HepG2 (cell line): ENCODE results near the gene ELAPOR1. TPM values are rescaled to one million over a fixed set of nuclear protein-coding genes. Genes with fewer than 3 reads are reported as not detected.
A peak's percentile ranks its signal among the peaks of the same experiment; 100 is the strongest.

ENCODE experiments used
- CHCHD3 ChIP-seq: sonication (generic); formaldehyde crosslinking; IDR thresholded peaks from 2 replicates; pipeline ENCODE4 v1.8.0; 2022; ENCODE audit warnings: mild to moderate bottlenecking, missing genetic modification reagents, moderate library complexity
- GATA4 ChIP-seq: sonication (generic); IDR thresholded peaks from 2 replicates; pipeline ENCODE4 v1.6.1; 2016; ENCODE audit warnings: antibody characterized with exemption, low read depth, borderline replicate concordance
- HES4 ChIP-seq: sonication (generic); formaldehyde crosslinking; IDR thresholded peaks from 2 replicates; pipeline ENCODE4 v1.9.0; 2021; ENCODE audit warnings: mild to moderate bottlenecking, missing genetic modification reagents, borderline replicate concordance
- ISX ChIP-seq: sonication (generic); formaldehyde crosslinking; conservative IDR thresholded peaks from 2 replicates; pipeline ENCODE4 v1.5.0; 2020; ENCODE audit warnings: missing genetic modification reagents
- MEF2D ChIP-seq: sonication (generic); formaldehyde crosslinking; IDR thresholded peaks from 2 replicates; pipeline ENCODE4 v1.5.1; 2020; ENCODE audit warnings: mild to moderate bottlenecking, missing genetic modification reagents
- MEIS1 ChIP-seq: sonication (generic); formaldehyde crosslinking; IDR thresholded peaks from 2 replicates; pipeline ENCODE4 v1.9.0; 2021; ENCODE audit warnings: mild to moderate bottlenecking, missing genetic modification reagents, moderate library complexity, borderline replicate concordance
- POLR2A ChIP-seq, 2 experiments: IDR thresholded peaks; 2 replicates each; pipeline ENCODE4 v1.6.1; 2011; ENCODE audit warnings: low read depth in 2 of 2, low read length in 2 of 2, mild to moderate bottlenecking in 1 of 2, moderate library complexity in 1 of 2; ENCODE audit not compliant: insufficient read depth in 1 of 2
- RBFOX2 ChIP-seq: fragments of 200-400 bp; formaldehyde crosslinking; IDR thresholded peaks from 2 replicates; pipeline ENCODE4 v1.6.1; 2017; ENCODE audit warnings: low read depth, mild to moderate bottlenecking, low read length
- SRF ChIP-seq: IDR thresholded peaks from 2 replicates; pipeline ENCODE4 v1.6.1; 2011; ENCODE audit warnings: mild to moderate bottlenecking, low read depth, low read length, moderate library complexity
- ZBTB25 ChIP-seq: IDR thresholded peaks from 2 replicates; pipeline ENCODE4 v1.6.1; 2018; ENCODE audit warnings: missing genetic modification reagents
- ZNF143 ChIP-seq: sonication (generic); formaldehyde crosslinking; IDR thresholded peaks from 2 replicates; pipeline ENCODE4 v1.4.0; 2020; ENCODE audit warnings: missing genetic modification reagents
- ZNF180 ChIP-seq: sonication (generic); formaldehyde crosslinking; IDR thresholded peaks from 2 replicates; pipeline ENCODE4 v1.4.0; 2020; ENCODE audit warnings: low read depth, missing genetic modification reagents, borderline replicate concordance
- ZNF275 ChIP-seq: sonication (generic); formaldehyde crosslinking; IDR thresholded peaks from 2 replicates; pipeline ENCODE4 v1.8.0; 2022; ENCODE audit warnings: missing genetic modification reagents, mild to moderate bottlenecking, inconsistent platforms, borderline replicate concordance
- ZNF282 ChIP-seq: fragments of 450-650 bp; IDR thresholded peaks from 2 replicates; pipeline ENCODE4 v1.6.1; 2018; ENCODE audit not compliant: partially characterized antibody
- ZNF629 ChIP-seq: sonication (generic); formaldehyde crosslinking; conservative IDR thresholded peaks from 2 replicates; pipeline ENCODE4 v1.5.0; 2020; ENCODE audit warnings: missing genetic modification reagents
- ZNF646 ChIP-seq: sonication (generic); formaldehyde crosslinking; IDR thresholded peaks from 2 replicates; pipeline ENCODE4 v1.9.0; 2021; ENCODE audit warnings: mild to moderate bottlenecking, missing genetic modification reagents
- ZNF768 ChIP-seq: sonication (generic); formaldehyde crosslinking; IDR thresholded peaks from 2 replicates; pipeline ENCODE4 v1.4.0; 2020; ENCODE audit warnings: missing genetic modification reagents
- ZNF770 ChIP-seq: sonication (generic); formaldehyde crosslinking; IDR thresholded peaks from 2 replicates; pipeline ENCODE4 v1.5.0; 2020; ENCODE audit warnings: mild to moderate bottlenecking, missing genetic modification reagents
- ZNF841 ChIP-seq: sonication (generic); formaldehyde crosslinking; IDR thresholded peaks from 2 replicates; pipeline ENCODE4 v1.8.1; 2023; ENCODE audit warnings: missing genetic modification reagents, borderline replicate concordance
- ZNF878 ChIP-seq: sonication (generic); formaldehyde crosslinking; IDR thresholded peaks from 2 replicates; pipeline ENCODE4 v1.8.1; 2023; ENCODE audit warnings: mild to moderate bottlenecking, missing genetic modification reagents, moderate library complexity
- polyA plus RNA-seq, 8 experiments: library from polyadenylated mRNA; depleted of rRNA in 3 of 8; stranded (reverse) in 7 of 8; unstranded in 1 of 8; fragments of >200 nt; fragmentation: Illumina TruSeq in 4 of 8; extraction: Trizol in 4 of 8; gene quantifications; 2 replicates each; pipeline versions ENCODE4 v1.2.1 to v1.2.3, GENCODE V29; 2011 to 2016; ENCODE audit warnings: low read depth in 4 of 8, missing spikeins in 1 of 8, mixed read lengths in 1 of 8; ENCODE audit not compliant: insufficient read depth in 1 of 8
- total RNA-seq, 5 experiments: library from RNA; depleted of rRNA; stranded (reverse); fragments of >200 nt; fragmentation: Illumina TruSeq; extraction: Trizol; gene quantifications; 2 replicates each; pipeline ENCODE4 v1.2.3, GENCODE V29; 2016; ENCODE audit warnings: low read depth in 1 of 5
- TF ChIP-seq, protein P1 (sequence below): IDR thresholded peaks from 2 replicates; pipeline ENCODE4 v1.6.1; 2012; ENCODE audit warnings: inconsistent platforms

ELAPOR1 gene
- total and polyA plus RNA-seq, 2 of the 13 experiments (the other 11 are each of a cell fraction or from before 2014, with no cell fraction given): 0.13 to 0.20 TPM

DNA sequence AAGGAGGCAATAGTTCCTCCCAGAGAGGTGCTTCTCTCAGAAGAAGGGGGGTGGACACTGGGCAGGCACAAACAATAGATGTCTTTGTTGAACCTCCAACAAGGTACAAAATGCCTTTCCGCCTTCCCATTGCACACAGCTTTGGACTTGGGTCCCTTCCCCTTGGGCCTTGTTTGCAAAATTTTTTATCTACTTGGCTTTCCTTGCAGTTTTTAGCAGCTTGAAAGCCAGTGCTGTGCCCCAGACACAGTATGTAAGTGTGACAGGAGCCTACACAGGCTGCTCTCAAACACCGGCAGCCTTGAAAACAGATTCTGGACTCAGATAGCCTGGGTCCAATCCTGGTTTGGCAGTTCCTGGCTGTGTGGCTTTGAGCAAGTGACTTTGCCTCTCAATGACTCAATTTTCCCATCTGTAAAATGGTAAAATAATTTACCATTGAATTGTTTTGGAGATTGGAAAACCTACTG lies 43.0 kb downstream of the ELAPOR1 start (continued):
- TF ChIP-seq ZNF282: no peak
- TF ChIP-seq ZNF275: no peak
- TF ChIP-seq SRF: no peak
- 0 out of 2 replicates have a peak, but pooled peaks have one; percentile 31 for TF ChIP-seq MEF2D (CRISPR knock-in tag)
- TF ChIP-seq RBFOX2: no peak
- 0 out of 2 replicates have a peak, but pooled peaks have one; percentile 86 for TF ChIP-seq MEIS1
- peak; percentile 91 for TF ChIP-seq ZNF768 (CRISPR knock-in tag)
- TF ChIP-seq GATA4: no peak
- TF ChIP-seq POLR2A (IDR thresholded peaks at IDR 0.05; ENCODE audit: insufficient read depth in 1 of 2, low read depth in 2 of 2, low read length in 2 of 2): no peak
- TF ChIP-seq ZNF143 (CRISPR knock-in tag): no peak
- TF ChIP-seq CHCHD3 (CRISPR knock-in tag): no peak
- TF ChIP-seq ZBTB25: 0 out of 2 replicates have a peak, but pooled peaks have one; percentile 31
- no peak for TF ChIP-seq ZNF841 (CRISPR knock-in tag)
- TF ChIP-seq, protein P1, sequence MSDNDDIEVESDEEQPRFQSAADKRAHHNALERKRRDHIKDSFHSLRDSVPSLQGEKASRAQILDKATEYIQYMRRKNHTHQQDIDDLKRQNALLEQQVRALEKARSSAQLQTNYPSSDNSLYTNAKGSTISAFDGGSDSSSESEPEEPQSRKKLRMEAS: no peak; the same call in 1 of the 2 replicates
- no peak for TF ChIP-seq ZNF770
- TF ChIP-seq ZNF646 (CRISPR knock-in tag): no peak
- no peak for TF ChIP-seq ISX (CRISPR knock-in tag)
- TF ChIP-seq HES4 (CRISPR knock-in tag): no peak
- no peak for TF ChIP-seq ZNF878 (CRISPR knock-in tag)
- TF ChIP-seq ZNF629 (CRISPR knock-in tag): peak; percentile 100
- no peak for TF ChIP-seq ZNF180 (CRISPR knock-in tag)
